HG02885 (cell line): ENCODE measurements around the gene WDR33.

Experiments
- ATAC-seq: cut with Tn5 transposase; IDR thresholded peaks from one replicate; pipeline ENCODE4 v1.9.1; 2021; ENCODE audit warnings: mild to moderate bottlenecking; ENCODE audit not compliant: unreplicated experiment, poor library complexity

Gene WDR33

DNA sequence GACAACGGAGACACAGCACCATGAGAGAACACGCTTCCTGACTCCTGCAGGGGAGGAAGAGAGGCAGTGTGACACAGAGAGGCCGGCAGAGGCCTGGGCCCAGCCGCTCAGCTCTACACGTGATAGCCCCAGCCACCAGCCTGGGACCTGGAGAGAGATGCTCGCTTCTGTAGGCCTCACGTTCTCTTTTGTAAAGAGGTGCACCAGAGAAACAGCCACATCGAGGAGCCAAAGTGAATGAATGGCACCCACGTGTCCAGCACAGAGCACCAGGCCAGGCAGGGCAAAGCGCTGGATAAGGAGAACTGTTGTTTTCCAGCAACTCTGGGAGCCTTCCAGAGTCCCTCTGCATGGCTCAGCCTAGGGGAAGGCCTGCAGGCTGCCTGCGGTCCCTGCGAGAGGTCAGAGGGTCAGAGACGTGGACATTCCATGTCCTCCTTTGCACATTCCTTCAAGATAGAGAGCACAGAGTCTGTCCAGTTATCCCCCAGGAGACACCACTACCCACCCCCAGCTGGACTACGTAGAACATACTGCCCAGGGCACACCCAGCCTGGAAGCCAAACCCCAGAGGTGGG is 149.8 kb downstream of the WDR33 start:
- no peak for ATAC-seq

DNA sequence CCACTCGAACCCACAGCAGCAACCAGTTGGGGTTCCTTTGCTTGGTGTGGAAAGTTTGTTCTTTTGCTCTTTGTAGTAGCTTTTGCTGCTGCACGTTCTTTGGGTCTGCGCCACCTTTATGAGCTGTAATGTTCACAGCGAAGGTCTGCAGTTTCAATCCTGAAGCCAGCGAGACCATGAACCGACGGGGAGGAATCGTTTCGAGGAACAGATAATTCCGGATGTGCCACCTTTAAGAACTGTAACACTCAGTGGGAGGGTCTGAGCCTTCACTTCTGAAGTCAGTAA is 150.7 kb downstream of the WDR33 start:
- ATAC-seq = no peak

DNA sequence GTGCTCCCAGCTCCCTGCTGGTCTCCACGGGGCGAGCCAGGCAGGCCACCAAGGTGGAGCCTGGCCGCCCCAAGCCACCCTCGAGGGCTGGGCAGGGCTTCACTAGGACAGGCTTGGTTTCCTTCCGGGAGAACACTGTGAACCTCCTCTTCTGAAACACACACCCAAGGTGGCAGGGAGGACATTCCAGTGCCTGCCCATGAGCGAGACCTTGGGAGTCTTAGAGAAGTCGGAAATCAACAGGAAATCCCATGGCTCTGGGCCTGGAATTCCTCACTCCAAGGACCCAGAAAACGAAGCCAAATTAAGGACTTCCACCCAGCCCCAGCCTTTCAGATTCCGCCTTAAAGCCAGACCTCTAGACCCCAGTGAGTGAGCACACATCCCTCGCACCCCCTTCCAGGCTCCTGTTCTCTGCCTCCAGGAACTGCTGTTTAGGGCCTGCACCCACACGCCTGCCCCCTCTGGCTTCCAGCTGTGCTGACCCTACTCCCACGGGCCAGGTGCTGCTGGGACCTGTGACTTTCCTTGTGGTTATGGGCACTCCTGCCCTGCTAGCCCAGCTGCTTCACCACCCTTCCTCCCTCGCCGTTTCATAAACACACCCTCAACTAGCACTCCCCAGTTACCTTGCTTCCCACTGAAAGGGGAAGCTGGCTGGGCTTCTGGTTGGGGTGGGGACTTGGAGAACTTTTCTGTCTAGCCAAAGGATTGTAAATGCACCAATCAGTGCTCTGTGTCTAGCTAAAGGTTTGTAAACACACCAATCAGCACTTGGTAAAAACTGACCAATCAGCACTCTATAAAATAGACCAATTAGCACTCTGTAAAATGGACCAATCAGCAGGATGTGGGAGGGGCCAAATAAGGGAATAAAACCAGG is 151.3 kb downstream of the WDR33 start:
- no peak for ATAC-seq

DNA sequence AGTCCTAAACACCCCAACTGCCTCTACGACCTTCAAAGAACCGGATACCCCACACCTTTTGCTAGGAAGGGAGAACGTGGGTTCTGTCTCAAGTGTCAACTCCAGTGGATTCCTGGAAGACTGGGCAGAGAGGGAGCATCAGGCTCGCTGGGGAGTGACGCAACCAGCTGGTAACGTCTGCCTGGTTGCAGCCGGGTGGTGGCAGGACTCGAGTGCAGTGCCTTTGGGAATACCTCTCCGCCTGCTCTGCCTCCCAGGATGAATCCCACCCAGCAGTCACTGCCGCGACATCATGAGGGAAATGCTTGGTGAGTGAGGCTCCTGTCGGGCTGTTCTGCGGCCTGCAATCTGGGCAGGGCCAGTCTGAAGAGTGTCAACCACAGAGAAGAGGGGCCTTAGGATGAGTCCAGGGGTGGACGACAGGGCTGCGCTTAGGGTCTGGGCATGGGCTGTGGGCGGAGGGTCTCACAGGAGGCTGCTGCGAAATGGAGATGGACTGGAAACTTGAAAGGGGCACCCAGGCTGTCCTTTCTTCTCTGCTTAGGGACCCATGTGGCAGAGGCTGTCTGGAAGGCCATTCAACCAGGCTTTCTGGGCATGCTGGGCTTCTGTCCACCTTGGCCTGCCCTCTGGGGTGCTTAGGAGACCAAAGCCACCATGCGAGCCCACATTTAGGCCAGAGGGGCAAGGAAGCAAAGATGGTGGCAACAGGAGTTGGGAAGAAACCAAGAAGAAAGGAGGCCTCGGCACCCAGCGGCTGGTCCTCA is 152.1 kb downstream of the WDR33 start:
- ATAC-seq = no peak

- ATAC-seq = no peak
Measured at GRCh38 chr2:127658146-127658545, 152.8 kb downstream of the WDR33 start.

DNA sequence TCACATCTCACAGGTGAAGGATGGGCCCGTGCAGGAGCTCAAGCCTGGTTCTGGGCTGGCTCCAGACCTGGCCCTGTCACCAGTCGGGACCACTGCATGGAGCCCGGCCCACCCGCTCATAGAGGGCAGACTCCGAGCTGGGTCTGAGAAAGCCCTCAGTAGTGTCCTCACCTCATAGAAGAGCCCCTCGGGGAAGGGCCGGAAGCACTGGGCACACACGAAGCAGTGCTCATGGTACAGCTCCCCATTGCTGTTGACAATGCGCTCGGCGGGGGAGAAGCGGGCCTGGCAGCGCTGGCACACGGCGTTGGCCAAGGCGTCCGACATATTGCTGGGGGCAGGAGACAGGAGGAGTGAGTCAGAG is 153.8 kb downstream of the WDR33 start:
- ATAC-seq = no peak

DNA sequence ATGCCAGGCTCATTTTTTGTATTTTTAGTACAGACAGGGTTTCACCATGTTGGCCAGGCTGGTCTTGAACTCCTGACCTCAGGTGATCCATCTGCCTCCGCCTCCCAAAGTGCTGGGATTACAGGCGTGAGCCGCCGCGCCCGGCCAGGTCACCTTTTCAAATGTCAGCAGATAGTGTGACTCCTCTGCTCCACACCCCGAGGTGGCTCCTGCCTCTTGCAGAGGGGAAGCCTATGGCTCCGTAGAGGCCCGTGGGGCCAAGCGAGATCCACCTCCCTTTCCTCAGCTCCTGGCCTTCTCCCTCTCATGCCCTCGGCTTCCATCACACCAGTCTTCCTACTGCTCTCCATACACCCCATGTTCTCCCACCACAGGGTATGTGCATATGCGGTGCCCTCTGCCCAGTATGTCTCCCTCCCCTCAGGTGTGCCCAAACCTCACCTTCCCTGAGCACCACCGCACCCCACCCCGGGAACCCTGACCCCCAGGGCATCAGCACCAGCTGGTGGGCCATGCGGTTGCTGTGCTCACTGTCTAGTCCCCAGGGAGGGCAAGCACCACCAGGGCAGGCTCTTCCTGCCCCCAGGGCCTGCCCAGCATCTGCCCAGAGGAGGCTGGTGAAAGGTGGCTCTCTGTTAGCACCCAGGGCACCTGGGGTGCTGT is 154.3 kb downstream of the WDR33 start:
- no peak for ATAC-seq

- ATAC-seq = no peak
Measured at GRCh38 chr2:127655209-127656073, 155.5 kb downstream of the WDR33 start.

- ATAC-seq = no peak
Measured at GRCh38 chr2:127654838-127655175, 156.2 kb downstream of the WDR33 start.

DNA sequence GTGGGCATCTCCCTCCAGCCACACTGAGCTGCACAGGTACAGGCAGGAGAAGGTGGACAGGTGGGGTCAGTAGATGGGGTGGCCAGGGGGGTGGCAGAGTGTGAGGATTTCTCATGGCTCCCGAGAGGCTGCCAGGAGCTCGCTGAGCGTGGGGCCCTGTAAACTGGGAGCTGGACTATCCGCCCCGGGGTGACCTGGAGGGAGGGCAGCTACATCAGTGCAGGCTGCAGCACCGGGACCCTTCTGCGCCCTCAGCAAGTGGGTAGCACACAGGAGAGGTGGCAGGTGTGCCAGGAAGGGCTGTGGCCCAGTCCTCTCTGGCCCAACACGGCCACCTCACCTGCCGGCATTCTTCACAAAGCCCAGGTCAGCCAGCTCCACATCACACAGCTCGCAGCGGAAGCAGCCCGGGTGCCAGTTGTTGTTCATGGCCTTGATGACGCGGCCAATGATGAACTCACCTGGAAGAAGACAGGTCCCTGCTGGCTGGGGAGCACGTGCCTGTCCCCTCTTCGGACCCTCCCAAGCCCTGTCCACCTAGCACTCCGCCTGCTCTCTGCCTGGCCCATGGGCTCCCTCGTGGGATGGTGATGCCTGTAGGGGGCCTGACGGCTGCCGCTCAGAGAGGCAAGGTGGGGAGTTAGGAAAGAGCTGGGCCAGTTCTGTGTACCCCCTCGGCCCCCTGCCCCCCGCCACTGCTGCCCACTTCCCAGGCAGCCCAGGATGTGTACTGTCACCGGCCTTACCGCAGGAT is 156.7 kb downstream of the WDR33 start:
- no peak for ATAC-seq

GRCh38 chr2:127653421-127654083 is 157.4 kb downstream of the WDR33 start:
- no peak for ATAC-seq

DNA sequence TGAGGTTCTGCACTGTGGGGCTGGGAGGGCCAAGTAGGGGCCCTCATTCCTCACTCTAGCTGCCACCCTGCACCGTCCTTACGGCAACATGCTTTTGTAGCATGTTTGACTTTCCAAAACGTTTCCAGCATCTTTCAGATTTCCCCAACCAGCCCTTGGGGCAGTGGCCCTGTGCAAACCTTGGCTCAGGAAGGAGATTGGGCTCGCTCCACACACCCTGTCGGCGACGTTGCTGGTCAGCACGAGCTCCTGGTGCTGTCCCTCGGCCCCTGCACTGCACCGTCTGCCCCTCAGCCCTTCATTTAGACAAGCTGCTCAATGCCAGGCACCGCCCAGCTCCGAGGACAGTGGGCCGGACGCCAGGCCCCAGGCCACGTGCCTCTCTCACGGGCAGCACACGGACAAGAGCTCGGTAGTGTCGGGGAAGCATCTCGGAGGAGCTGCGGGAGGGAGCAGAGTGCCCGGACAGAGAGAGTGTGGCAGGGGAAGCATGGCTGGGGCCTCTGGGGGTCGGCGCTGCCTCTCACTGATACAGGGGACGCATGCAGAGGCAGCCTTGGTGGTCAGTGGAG is 158.1 kb downstream of the WDR33 start:
- ATAC-seq = no peak

DNA sequence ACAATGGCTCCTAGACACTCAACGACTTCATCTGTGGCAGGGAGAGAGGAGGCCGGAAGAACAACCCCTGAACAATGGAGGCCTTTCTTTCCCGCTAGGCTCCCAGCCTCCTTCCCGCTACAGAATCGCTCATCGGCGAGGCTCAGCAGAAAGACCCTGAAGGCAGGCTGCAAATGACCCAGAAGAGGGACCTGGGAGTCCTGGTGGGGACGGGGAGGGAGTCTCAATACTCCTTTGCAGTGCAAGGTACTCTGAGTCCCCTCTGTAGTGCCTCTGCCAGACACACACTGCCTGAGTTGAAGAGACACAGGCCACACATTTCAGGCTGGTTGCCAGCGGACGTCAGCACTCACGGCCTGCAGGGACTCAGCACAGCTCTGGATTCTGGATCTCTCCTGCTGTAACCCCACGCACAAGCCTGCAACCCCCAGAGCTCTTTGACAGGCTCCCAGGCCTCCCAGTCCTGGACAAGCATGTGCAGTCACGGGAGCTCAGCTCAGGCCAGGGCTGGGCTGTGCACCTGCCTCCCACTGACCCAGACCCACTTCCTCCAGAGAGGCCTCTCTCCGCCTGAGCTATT is 158.9 kb downstream of the WDR33 start:
- no peak for ATAC-seq

GRCh38 chr2:127651381-127651809 is 159.6 kb downstream of the WDR33 start:
- no peak for ATAC-seq
